Liver (tissue), 3 donors: ENCODE data around the gene RPH3AL.

Experiments
- GABPA ChIP-seq, 2 donors: IDR thresholded peaks in 1 of 2; conservative IDR thresholded peaks in 1 of 2; 2 replicates each; pipeline ENCODE4 v1.6.1; 2016; ENCODE audit warnings: antibody characterized with exemption in 2 of 2, mild to moderate bottlenecking in 1 of 2, moderate library complexity in 1 of 2
- TF ChIP-seq, protein P1 (sequence below): fragments of 150-350 bp; IDR thresholded peaks from 2 replicates; pipeline ENCODE4 v1.5.1; 2017; ENCODE audit warnings: improper control_type of control experiment, low read depth, low read length; ENCODE audit not compliant: missing input control
- TF ChIP-seq, protein P2 (sequence below): IDR thresholded peaks from 2 replicates; pipeline ENCODE4 v1.6.1; 2016; ENCODE audit warnings: antibody characterized with exemption
- donor health status: healthy.
- donor health status: healthy.

DNA sequence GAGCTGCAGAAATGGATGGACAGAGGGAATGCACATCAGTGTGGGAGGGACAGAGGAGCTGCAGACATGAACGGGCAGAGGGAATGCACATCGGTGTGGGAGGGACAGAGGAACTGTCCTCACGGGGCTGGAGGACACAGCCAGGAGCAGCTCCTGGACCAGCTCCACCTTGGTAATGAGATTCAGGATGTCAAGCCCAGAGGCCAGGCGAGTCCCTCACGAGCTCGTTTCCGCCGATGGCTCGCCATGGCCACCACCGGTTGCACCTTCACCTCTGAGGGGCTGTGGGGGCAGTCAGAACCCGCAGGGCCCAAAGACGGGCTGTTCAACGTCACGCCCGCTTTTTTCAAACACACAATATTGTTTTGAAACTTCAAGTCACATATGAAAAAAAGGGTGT, 56.2 kb downstream of the RPH3AL start:
- TF ChIP-seq GABPA (IDR thresholded peaks at IDR 0.05 in 1 of 2, conservative IDR thresholded peaks at IDR 0.05 in 1 of 2): no peak
- TF ChIP-seq, protein P1, sequence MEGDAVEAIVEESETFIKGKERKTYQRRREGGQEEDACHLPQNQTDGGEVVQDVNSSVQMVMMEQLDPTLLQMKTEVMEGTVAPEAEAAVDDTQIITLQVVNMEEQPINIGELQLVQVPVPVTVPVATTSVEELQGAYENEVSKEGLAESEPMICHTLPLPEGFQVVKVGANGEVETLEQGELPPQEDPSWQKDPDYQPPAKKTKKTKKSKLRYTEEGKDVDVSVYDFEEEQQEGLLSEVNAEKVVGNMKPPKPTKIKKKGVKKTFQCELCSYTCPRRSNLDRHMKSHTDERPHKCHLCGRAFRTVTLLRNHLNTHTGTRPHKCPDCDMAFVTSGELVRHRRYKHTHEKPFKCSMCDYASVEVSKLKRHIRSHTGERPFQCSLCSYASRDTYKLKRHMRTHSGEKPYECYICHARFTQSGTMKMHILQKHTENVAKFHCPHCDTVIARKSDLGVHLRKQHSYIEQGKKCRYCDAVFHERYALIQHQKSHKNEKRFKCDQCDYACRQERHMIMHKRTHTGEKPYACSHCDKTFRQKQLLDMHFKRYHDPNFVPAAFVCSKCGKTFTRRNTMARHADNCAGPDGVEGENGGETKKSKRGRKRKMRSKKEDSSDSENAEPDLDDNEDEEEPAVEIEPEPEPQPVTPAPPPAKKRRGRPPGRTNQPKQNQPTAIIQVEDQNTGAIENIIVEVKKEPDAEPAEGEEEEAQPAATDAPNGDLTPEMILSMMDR: no peak
- TF ChIP-seq, protein P2, sequence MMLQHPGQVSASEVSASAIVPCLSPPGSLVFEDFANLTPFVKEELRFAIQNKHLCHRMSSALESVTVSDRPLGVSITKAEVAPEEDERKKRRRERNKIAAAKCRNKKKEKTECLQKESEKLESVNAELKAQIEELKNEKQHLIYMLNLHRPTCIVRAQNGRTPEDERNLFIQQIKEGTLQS: no peak
